SK-MEL-5 (cell line): Measurements from ENCODE around the gene PZP. TPM values are rescaled to one million over a fixed set of nuclear protein-coding genes. Genes with fewer than 3 reads are reported as not detected.

ENCODE experiments used
- DNase-seq: peaks from one replicate; pipeline ENCODE4 v3.0.0-alpha.2; 2016; ENCODE audit warnings: low read depth, low spot score
- in situ Hi-C: cut with HindIII; loops from 2 replicates; pipeline ENCODE4 v1.10.0; 2016; ENCODE audit warnings: low sequenced_read_pairs, high pct_unique_total_duplicates, low pct_unique_long_range_greater_than_20kb
- total RNA-seq: library from RNA; depleted of rRNA; stranded (reverse); fragments of >200 nt; shearing (Covaris generic); gene quantifications from 2 replicates; pipeline ENCODE4 v1.2.3, GENCODE V29; 2014

PZP gene
- total RNA-seq, 1 experiment from 2014 or later, result not detected

DNA sequence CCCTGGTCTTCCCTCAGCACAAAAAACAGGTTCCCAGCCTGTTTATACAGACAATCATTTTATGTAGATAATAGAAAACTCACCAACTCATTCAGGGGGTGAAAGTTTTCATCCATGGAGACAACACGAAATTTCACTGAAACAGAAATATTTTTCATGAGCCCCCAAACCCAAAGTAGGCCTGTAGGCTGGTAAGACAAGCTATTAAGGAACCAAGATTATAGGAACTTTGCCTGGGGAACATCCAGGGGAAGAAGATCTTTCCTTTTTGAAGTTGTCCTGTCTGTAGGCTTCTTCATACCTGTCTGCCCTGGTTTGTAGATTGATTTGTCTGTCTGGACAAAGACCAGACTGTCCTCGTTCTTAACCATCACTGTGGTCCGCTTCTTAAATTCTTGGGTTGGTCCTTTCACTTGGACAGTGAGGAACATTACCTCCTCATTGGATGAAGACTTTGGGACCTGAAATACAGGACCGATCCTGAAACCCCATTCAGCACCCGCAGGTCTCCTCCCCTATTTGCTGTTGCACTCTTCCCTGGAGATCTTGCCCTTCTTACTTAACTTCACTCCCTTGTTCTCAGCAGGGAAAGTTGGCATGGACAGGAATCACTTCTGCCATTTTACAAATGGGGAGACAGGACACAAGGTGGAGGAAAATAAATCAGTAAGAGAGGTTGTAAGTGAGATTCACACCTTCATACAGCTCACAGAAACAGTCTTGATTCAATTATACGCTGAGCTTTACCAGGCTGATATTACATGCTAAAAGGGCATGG is 95.9 kb downstream of the PZP start:
- no peak for DNase-seq
- in situ Hi-C loops, result no loop called here

DNA sequence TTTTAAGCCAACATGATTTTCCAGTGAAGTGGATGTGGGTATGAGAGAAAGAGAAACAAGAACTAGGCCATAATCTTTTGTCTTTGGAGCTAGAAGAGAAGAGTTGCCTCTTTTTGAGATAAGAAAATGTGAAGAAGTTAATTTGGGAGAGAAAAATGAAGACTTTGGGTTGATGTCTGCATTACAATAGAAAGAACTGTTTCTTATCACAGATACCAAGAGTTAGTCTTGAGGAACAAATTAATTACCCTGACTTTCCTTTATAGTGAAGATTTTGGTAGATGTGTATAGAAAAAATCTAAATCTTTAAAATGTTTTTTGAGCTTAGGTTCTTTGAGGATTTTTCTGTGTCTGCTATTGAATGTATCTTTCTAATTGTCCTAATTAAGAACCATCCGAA is 96.7 kb downstream of the PZP start:
- DNase-seq, result no peak
- in situ Hi-C loops, result no loop called here

DNA sequence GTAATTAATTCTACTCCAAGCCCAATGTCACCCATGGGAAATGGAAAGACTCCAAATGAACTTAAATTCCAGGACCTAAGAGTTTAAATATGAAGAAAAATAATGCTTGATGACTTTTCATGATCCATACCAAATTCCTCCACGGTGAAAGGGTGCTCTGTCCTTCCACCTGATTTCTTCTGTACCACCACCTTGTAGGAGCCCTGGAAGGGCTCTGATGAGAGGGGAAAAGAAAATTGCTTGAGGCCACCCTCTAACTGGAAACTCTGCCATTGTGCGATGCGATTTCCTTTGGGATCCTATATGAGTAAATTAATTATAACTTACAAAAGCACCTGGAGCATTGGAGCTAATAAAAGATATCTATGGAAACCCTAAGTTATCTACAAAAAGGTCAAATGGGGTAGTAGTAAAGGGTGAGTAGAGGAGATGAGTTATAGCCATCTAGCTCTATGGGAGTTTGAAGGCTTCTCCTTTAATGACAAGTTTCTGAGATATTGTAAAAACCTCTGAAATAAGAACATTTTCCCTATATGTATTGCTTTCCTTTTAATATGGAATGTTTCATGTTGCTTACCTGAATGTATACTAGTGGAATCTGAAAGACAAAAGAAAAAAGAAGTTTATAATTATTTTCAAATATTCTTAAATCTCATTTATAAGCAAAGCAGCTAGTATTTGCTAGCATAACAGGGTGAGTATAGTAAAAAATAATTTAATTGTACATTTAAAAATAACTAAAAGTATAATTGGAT is 98.3 kb downstream of the PZP start:
- in situ Hi-C loops, result no loop called here

DNA sequence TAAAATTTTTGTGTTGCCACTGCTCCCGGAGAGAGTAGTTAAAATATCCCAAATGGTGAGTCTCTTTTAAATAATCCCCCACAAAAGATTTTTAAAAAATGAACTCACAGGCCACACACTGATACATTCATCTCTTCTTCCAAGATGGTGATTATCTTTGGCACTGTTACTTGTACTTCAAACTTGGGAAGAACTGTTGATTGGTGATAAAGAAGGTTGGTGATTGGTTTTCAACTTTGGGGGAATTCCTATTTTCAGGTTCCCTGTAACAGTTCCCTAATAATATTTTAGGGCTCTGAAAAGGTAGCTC is 99.0 kb downstream of the PZP start:
- in situ Hi-C loops, result no loop called here

More for the DNA sequence above, 98.3 kb downstream of the PZP start:
- DNase-seq, result no peak

DNA sequence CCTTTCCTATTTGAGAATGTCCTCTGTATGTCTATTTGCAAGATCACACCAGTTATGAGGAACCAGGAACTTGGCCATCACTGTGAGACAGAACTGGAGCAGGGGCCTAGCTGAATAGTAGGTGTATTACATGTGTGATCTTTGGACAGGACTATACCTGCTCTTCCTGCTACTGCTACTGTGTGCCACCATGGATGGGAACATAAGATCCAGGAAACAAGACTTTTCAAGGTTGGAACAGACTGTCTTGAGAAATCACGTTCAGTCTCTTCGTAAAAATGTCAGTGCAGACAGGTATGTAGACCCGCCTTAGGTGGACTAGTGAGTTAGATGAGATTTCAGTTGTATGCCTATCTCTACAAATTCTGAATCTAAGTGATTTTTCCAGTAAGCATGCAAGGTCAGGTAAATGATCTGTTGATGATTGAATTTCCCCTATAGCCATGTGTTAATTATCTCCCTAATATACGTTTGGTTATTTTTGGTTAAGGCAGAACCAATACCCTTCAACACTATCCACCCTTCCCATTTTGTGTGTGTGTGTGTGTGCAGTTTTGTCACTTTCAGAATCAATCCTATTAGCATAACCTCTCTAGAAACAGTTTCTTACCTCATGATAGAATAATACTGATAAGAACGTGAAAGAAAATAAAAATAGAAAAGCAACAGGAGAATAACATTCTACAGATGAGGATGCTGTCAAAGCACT is 99.5 kb downstream of the PZP start:
- no peak for DNase-seq
- in situ Hi-C loops, result no loop called here

More for the DNA sequence above, 99.0 kb downstream of the PZP start:
- no peak for DNase-seq

DNA sequence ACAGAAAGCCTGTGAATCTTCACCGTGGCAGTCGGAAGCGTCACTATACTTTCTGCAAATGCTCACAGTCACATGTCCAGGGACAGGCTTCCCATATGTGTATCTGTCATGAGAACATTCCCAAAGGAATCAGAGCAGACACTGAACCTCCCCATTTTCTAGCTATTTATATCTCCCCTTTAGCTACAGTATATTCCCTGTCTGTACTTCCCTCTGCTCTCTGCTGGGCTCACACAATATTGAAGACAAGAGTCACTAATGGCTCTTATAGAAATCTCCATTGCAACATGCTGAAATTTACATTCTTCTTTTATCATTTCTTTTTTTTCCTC is 100.7 kb downstream of the PZP start:
- in situ Hi-C loops, result no loop called here

DNA sequence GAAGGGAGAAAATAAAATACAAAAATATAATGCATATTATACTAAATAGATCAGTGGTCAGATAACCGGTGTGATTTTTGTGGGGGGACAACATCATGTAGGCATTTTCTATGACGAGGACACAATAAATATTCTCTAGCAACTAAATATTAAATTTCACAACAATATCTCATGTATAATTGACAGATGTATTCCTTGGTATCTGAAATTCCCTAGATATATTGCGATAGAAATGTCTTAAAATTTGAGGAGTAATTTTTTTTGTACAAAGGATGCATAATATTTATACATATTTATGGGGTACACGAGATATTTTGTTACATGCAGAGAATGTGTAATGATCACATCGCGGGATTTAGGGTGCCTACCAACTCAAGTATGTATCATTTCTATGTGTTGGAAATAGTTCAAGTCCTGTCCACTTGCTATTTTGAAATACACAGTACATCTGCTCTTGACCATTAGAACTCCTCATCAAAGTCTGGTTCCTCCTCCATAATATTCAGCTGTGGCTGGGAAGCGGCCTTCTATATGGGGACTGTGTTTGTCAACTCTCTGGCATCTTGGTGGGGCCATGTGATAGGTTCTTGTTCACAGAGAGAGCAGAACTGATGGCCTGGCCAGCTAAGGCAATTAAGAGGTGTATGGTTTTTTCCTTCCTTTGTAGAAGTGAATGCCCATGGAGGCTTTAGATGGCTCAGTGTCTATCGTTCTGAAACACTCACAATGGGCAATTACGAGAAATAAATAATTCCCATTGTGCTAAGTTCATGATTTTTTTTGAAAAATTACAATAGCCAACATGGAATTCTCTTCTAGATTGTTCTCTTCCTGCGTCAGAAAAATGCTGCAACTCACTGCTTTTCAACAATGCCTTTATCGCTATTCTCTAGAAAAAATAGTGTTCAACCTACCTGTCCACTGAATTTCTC is 101.3 kb downstream of the PZP start:
- no peak for DNase-seq
- in situ Hi-C loops, result no loop called here

More for the DNA sequence above, 100.7 kb downstream of the PZP start:
- no peak for DNase-seq

DNA sequence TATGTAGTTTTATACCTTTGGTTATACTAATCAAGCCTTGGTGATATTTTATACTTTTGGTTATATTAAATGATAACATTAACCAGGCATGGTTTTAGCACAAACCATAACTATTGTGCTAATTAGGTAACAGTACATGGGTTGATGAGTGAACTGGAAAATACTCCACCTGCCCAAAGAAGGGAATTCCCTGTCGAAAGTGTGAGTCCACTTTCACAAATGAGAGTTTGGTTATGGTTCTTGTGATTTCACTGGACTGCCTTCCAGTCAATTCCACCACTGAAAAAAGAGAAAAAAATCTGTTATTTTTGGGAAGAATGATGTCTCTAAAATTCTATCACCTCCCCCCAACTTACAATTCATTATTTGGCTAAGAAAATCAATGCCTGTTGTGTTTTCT is 102.1 kb downstream of the PZP start:
- in situ Hi-C loops, result no loop called here
- no peak for DNase-seq

DNA sequence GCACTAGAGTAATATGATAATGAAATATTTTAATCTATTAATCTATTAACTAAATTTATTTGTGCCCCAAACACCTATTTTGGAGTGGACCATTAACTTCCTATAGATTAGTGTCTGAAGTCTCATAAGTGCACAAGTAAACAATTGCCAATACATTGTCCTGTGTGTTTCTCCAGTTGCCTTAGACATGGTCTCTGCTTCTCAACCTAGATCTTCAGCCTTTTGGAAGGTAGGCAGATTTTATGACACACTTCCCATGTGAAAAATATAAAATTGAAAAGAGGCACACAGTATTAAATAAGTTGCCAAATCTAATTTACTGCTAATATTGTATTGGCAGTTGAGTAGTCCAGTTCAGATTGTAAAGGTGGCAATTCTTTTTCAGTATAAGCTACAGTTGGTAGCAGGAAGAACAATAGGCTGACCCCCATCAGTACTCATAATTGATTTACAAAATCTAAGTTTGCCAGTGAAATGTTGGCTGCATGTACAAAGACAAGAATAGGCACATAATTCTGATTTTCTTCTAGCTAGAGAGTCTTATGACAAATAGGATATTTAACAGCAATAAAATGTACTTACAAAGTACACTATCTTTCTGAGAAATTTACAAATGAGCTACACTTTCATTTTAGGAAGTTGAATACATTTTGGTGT is 103.3 kb downstream of the PZP start:
- in situ Hi-C loops, result no loop called here

DNA sequence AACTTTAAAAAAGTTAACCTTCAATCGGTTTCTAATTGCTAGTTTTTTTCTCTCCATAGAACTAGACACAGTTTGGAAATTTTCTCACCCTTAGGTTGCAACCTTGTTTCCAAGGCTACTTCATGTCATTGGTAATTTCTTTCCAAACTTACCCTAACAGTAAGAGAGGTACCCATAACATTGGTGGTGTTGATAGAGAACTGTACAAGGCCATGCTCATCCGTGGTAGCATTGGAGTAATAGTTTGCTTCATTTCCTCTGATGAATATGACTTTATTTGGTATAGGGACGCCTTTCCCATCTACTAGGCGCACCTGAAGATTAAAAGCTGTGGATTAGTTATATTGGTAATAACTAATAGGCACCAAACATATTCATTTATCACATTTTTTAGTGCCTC is 104.1 kb downstream of the PZP start:
- DNase-seq, result no peak
- in situ Hi-C loops, result no loop called here

More for the DNA sequence above, 103.3 kb downstream of the PZP start:
- no peak for DNase-seq

DNA sequence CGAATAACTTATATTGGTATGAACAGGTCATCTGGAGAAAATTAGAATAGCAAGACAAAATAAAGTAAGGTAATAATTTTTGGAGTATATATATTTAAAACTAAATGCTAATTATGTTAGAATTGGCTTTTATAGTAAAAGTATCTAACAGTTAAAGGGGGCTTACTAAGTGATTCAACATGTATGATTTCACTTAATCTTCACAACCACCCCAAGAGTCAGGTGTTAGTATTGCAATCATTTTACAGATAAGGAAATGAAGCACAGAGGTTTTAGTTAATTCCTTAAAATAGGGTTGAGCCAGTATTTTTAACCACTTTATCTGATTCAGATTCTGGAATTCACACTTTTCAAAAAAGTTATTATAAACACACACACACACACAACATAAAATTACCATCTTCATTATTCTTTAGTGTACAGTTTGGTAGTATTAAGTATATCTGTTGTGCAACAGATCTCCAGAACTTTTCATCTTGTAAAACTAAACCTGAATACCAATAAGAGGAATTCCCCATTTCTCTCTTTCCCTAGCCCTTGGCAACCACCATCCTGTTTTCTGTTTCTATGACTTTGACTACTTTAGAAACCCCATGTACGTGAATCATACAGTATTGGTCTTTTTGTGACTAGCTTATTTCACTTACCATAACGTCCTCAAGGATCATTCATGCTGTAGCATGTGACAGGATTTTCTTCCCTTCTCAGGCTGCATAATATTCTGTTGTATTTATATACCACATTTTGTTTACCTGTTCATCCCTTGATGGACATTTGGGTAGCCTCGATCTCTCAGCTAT is 104.9 kb downstream of the PZP start:
- in situ Hi-C loops, result no loop called here

DNA sequence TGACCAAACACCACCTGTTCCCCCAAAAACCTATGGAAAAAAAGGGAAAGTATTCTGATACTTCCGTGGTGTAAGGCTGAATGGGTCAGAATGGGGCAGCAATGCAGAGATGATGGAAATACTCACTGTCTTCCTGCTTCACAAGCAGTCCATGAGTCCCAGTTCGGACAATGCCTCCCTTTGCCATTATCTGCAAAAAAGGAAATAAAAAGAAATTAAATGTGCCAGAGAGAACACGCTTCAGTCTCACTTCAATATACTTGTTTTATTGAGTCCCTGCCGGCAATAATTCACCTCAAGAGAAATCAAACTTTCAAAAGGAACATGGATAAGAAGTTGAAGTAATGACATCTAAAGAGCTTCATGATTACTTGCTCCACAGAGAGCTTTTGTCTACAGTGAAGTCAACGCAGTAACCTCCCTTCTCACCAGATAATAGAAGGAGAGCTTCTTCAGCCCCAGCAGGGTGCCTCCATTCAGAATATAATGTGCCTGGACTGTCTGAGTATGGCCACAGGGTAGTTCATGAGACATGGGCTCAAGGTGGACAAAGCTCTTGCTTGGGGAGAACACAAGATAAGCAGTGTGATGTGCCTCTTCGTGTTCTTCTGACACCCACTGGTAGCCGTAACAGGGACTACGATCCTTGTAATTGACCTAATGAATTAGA is 107.0 kb downstream of the PZP start:
- in situ Hi-C loops, result no loop called here
- DNase-seq, result no peak

More for the DNA sequence above, 104.9 kb downstream of the PZP start:
- DNase-seq, result no peak

DNA sequence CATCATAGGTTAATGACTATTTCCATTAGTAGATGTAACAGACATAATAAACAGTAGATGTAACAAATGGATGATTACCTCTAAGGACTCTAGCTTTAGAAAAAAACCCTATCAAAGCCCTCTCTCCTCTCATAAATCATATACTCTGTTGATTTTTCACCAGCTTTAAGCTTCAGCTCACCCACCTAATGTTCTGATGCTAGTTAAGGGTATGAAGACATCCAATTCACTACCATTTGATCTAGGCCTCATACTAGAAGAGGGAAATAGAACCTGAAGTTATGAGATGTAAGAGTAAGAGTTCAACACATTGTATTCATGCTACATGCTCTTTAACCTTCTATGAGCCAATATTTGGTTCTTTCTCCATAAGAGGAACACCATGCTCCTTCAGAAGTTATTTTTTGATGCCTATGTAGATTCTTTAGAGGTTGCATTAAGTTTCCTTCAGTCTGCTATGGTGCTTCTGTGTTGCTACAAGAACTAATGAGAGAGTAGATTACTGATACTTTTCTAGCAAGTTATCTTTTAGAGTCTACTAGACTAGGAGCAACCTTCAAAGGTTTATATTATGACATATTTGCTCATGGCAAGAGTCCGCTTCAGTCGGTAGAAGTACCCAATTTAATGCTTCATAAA is 108.5 kb downstream of the PZP start:
- no peak for DNase-seq
- in situ Hi-C loops, result no loop called here
